CD4-positive, alpha-beta T cell treated with Interleukin-10 for 1 hour (primary cell): ENCODE data around the gene GTPBP3.
"Not testable (repeated sequence)": the region's sequence is repeated elsewhere in the genome, so short reads cannot be mapped to it uniquely, and the experiment has no call there.

ENCODE experiments used
- DNase-seq: peaks from one replicate; pipeline ENCODE4 v3.0.0-alpha.2; 2020

GTPBP3 gene

GRCh38 chr19:17336872-17337674 lies at the start of gene GTPBP3:
GTPBP3 (plus strand) TSS chr19:17337553; CDS start chr19:17337612, 59 bp downstream.
- peak; percentile 98 for DNase-seq

GRCh38 chr19:17289489-17289888 lies 47.9 kb upstream of the GTPBP3 start:
- peak; percentile 43 for DNase-seq

- peak; percentile 88 for DNase-seq
These were observed 44.9 kb upstream of the GTPBP3 start for GRCh38 chr19:17292301-17293074.

- no peak for DNase-seq
These were observed 43.7 kb upstream of the GTPBP3 start for GRCh38 chr19:17293605-17294004.

- DNase-seq = peak; percentile 62
These were observed 43.1 kb upstream of the GTPBP3 start for GRCh38 chr19:17294051-17294891.

- not testable (repeated sequence) for DNase-seq
These were observed 41.8 kb upstream of the GTPBP3 start for GRCh38 chr19:17295551-17295950.

GRCh38 chr19:17296273-17296672 lies 41.1 kb upstream of the GTPBP3 start:
- DNase-seq = no peak

- DNase-seq = no peak
These were observed 40.4 kb upstream of the GTPBP3 start for GRCh38 chr19:17296976-17297375.

GRCh38 chr19:17300992-17301619 lies 36.2 kb upstream of the GTPBP3 start:
- DNase-seq = no peak

GRCh38 chr19:17302391-17303166 lies 34.8 kb upstream of the GTPBP3 start:
- peak; percentile 30 for DNase-seq

- DNase-seq = peak; percentile 95
These were observed 34.0 kb upstream of the GTPBP3 start, which contains the start of gene ABHD8 for GRCh38 chr19:17303167-17303939. ABHD8 (minus strand) TSS chr19:17303425; CDS start chr19:17301616, 1,809 bp downstream.

- no peak for DNase-seq
These were observed 33.4 kb upstream of the GTPBP3 start for GRCh38 chr19:17303940-17304267.

GRCh38 chr19:17304386-17305215 lies 32.8 kb upstream of the GTPBP3 start:
- DNase-seq = no peak

GRCh38 chr19:17305216-17305516 lies 32.2 kb upstream of the GTPBP3 start:
- no peak for DNase-seq

GRCh38 chr19:17305517-17306284 lies 31.7 kb upstream of the GTPBP3 start, which contains the start of gene MRPL34:
MRPL34 (plus strand) TSS chr19:17305872; CDS start chr19:17305893, 21 bp downstream.
- DNase-seq = peak; percentile 99

- no peak for DNase-seq
These were observed 31.1 kb upstream of the GTPBP3 start for GRCh38 chr19:17306285-17306714.

- no peak for DNase-seq
These were observed 29.4 kb upstream of the GTPBP3 start for GRCh38 chr19:17307876-17308377.

GRCh38 chr19:17309198-17309964 lies 28.0 kb upstream of the GTPBP3 start, which contains the start of gene DDA1:
DDA1 (plus strand) TSS chr19:17309563; CDS start chr19:17309655, 92 bp downstream.
- peak; percentile 100 for DNase-seq
